Adrenal gland (tissue), 12 donors: ENCODE measurements around the gene MEGF11. TPM values are rescaled to one million over a fixed set of nuclear protein-coding genes. Genes with fewer than 3 reads are reported as not detected.

Experiments
- DNase-seq, 7 donors: peaks; one replicate each; pipeline ENCODE4 v3.0.0-alpha.2; 2019 to 2020
- H3K27ac ChIP-seq, 5 donors: fragments of 200-600 bp; sonication (generic) in 4 of 5; 1 replicate in 3 of 5; 2 replicates in 2 of 5; pipeline versions ENCODE4 v1.5.1 to v1.8.0; 2016 to 2020; ENCODE audit warnings: mild to moderate bottlenecking in 1 of 5
- H3K27me3 ChIP-seq: fragments of 200-600 bp; 2 replicates; pipeline ENCODE4 v1.8.0; 2021
- H3K36me3 ChIP-seq, 2 donors: fragments of 200-600 bp; replicated peaks in 1 of 2; 1 replicate in 1 of 2; 2 replicates in 1 of 2; pipeline versions ENCODE4 v1.5.1 to v1.8.0; 2018 to 2022
- H3K4me1 ChIP-seq, 2 donors: fragments of 200-600 bp; replicated peaks in 1 of 2; 1 replicate in 1 of 2; 2 replicates in 1 of 2; pipeline versions ENCODE4 v1.5.1 to v1.8.0; 2018 to 2021
- H3K4me3 ChIP-seq, 4 donors: fragments of 200-600 bp; sonication (generic) in 3 of 4; one replicate each; pipeline ENCODE4 v1.5.1; 2016 to 2018
- H3K9me3 ChIP-seq, 3 donors: fragments of 200-600 bp; sonication (generic) in 1 of 3; replicated peaks in 1 of 3; 1 replicate in 2 of 3; 2 replicates in 1 of 3; pipeline versions ENCODE4 v1.5.1 to v1.8.0; 2016 to 2021
- CTCF ChIP-seq, 6 experiments: fragments of 450-650 bp in 4 of 6; fragments of 200-600 bp in 2 of 6; sonication (generic) in 1 of 6; IDR thresholded peaks; 1 replicate in 5 of 6; 2 replicates in 1 of 6; pipeline versions ENCODE4 v1.5.1 to v1.8.0; 2016 to 2021; ENCODE audit warnings: antibody characterized with exemption in 6 of 6, mild to moderate bottlenecking in 2 of 6, moderate library complexity in 1 of 6
- POLR2A ChIP-seq, 2 donors: fragments of 450-650 bp; IDR thresholded peaks; one replicate each; pipeline ENCODE4 v1.6.1; 2017; ENCODE audit warnings: antibody characterized with exemption in 2 of 2, mild to moderate bottlenecking in 2 of 2, moderate library complexity in 1 of 2
- WGBS, 4 donors: extraction: QIAGEN DNeasy Blood & Tissue Kit in 2 of 4; methylation state at CpG; one replicate each; pipeline versions ENCODE4 v1.1.5 to v1.1.7; 2013 to 2017; 5-methylcytosine and 5-hydroxymethylcytosine counted together
- intact Hi-C, 2 donors: fragments of 100-400 bp; cut with DNase I; formaldehyde crosslinking; loops; one replicate each; pipeline versions ENCODE4 v1.14.1 to v1.15.0; 2022 to 2023
- polyA plus RNA-seq, 3 donors: library from polyadenylated mRNA; stranded (reverse); fragments of 200-250 nt in 2 of 3; fragments of 350-450 nt in 1 of 3; fragmentation: Illumina TruSeq in 1 of 3; extraction: RNeasy Lipid Tissue Mini Kit (QIAGEN cat#74804) in 1 of 3; gene quantifications; one replicate each; pipeline ENCODE4 v1.2.3, GENCODE V29; 2013 to 2014
- total RNA-seq, 9 donors: library from RNA; depleted of rRNA in 4 of 9; stranded (reverse); fragments of >200 nt in 4 of 9; fragments of 120-200 nt in 1 of 9; fragmentation: NEBNext Ultra II Directional in 1 of 9; extraction: Animal tissue kit (Norgen Biotek cat#: 25700) in 1 of 9; gene quantifications; one replicate each; pipeline versions ENCODE4 v1.1.0 to v1.2.4, GENCODE V29; 2013 to 2023
- donor health status: healthy with polysubstance abuse.
- donor health status: Bipolar disorder and iron deficiency.
- donor health status: DM: yes; HTN: yes; CAD: no.
- donor health status: DM: no; HTN: no; CAD: no.
- donor health status: DM: no; HTN: no; CAD: no.
- donor health status: DM: yes; HTN: yes; CAD: no.

The MEGF11 gene
- total and polyA plus RNA-seq, 12 donors, result 0.04 to 0.98 (median 0.14) TPM; not detected in 5

GRCh38 chr15:65912235-65912634 is 341.3 kb downstream of the MEGF11 start:
- intact Hi-C loops, result no loop called here
- peaks cover 0 to 17% of the 10 kb centered on the region in 2 donors for H3K36me3 ChIP-seq
- H3K4me1 ChIP-seq, result peaks cover 0 to 17% of the 10 kb centered on the region in 2 donors

GRCh38 chr15:65910341-65910740 is 343.2 kb downstream of the MEGF11 start:
- intact Hi-C loops, result no loop called here
- Histone ChIP-seq H3K27ac (no peak overlapping the region), H3K4me1 (peaks cover 0 to 13% of the 10 kb centered on the region in 2 donors), H3K4me3 (no peak overlapping the region), H3K9me3 (no peaks in the 10 kb centered on the region), H3K27me3 (no peaks in the 10 kb centered on the region), H3K36me3 (peaks cover 0 to 17% of the 10 kb centered on the region in 2 donors)
- TF ChIP-seq CTCF (IDR thresholded peaks at IDR 0.05), result no peak
- no peak for TF ChIP-seq POLR2A (IDR thresholded peaks at IDR 0.05)
- WGBS, 4 donors, result 94 to 96% (median 94%) methylated on average over 4 of the region's 4 CpGs
- DNase-seq, result peak in 1 of 7 donors; percentile 46

More at GRCh38 chr15:65912235-65912634, 341.3 kb downstream of the MEGF11 start:
- Histone ChIP-seq H3K9me3 (no peaks in the 10 kb centered on the region), H3K27me3 (no peaks in the 10 kb centered on the region), H3K4me3 (no peak overlapping the region), H3K27ac (no peak overlapping the region)
- 92 to 100% (median 98%) methylated on average over 1 to 2 of the region's 2 CpGs for whole genome bisulfite sequencing, 4 donors
- TF ChIP-seq CTCF (IDR thresholded peaks at IDR 0.05), result no peak
- TF ChIP-seq POLR2A (IDR thresholded peaks at IDR 0.05), result no peak
- no peak for DNase-seq

DNA sequence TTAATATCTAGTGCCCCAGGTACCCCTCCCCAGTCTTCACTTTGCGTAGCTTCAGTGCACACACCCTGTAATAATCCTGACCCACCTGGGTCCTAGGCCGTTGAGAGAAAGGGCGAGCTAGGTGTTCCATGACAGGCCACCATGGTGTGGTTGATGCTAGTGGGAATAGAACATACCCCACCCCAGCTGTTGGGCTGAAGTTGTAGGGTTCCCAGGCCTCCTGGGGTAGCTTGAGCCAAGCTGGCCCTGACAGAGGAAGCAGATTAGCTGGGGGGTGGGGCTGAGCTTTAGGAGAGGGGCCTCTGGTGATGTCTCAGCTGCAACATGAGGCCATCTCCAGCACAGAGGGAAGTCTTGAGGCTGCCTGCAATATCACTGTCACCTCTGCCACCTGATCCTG is 343.7 kb downstream of the MEGF11 start:
- Histone ChIP-seq H3K27ac (no peak overlapping the region), H3K27me3 (no peaks in the 10 kb centered on the region), H3K4me1 (peaks cover 0 to 8% of the 10 kb centered on the region in 2 donors), H3K4me3 (no peak overlapping the region), H3K36me3 (peaks cover 0 to 17% of the 10 kb centered on the region in 2 donors), H3K9me3 (no peaks in the 10 kb centered on the region)
- intact Hi-C loops, result no loop called here
- WGBS, 4 donors, result 93 to 100% (median 97%) methylated on average over 1 to 3 of the region's 3 CpGs
- TF ChIP-seq POLR2A (IDR thresholded peaks at IDR 0.05), result no peak
- DNase-seq, result peak in 1 of 7 donors; percentile 30

DNA sequence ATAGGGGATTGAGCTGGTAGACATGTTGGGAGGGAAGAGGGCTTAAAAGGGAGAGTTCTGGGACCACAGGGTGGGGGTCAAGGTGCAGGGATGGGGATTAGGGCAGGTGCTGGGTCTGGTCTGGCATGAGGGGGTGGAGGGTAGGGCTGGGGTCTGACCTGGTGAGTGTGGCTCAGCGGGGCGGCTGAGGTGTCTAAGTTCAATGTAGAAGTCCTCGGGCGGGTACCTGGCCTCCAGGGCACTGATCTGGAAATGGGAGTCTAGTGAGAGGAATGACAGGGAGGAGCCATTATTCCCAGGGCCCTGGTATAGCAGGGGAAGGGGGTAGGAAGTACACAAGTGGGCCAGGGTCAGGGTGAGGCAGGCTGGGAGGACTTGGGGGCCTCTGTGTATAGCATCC is 344.7 kb downstream of the MEGF11 start:
- WGBS, 4 donors, result 90 to 100% (median 97%) methylated on average over 4 of the region's 4 CpGs
- H3K36me3 ChIP-seq, result peaks cover 0 to 17% of the 10 kb centered on the region in 2 donors

More for the DNA sequence above, 344.7 kb downstream of the MEGF11 start:
- TF ChIP-seq CTCF (IDR thresholded peaks at IDR 0.05), result no peak
- intact Hi-C loops, result no loop called here
- Histone ChIP-seq H3K4me3 (no peak overlapping the region), H3K27ac (no peak overlapping the region), H3K27me3 (no peaks in the 10 kb centered on the region), H3K9me3 (no peaks in the 10 kb centered on the region), H3K4me1 (peaks cover 6 to 9% of the 10 kb centered on the region in 2 donors)
- peak in 1 of 7 donors; percentile 51 for DNase-seq
